Measurements from ENCODE around the gene ITGA2. TPM values are rescaled to one million over a fixed set of nuclear protein-coding genes. Genes with fewer than 3 reads are reported as not detected.

Gene ITGA2
- total RNA-seq: 16.4 and 17.5 TPM in 2 replicates

GRCh38 chr5:52989025-52989780 is at the start of gene ITGA2:
TSS of gene ITGA2 (plus strand) at chr5:52989352. CDS start at chr5:52989469, 117 bp downstream.

GRCh38 chr5:53109443-53110127 is 120.4 kb downstream of the ITGA2 start, which contains the start of gene MOCS2:
TSS of gene MOCS2 (minus strand) at chr5:53109757. CDS start at chr5:53107174, 2,583 bp downstream.

Other genes with a start within 250 kb of the ITGA2 start
- gene ITGA1, start 201.4 kb upstream of the ITGA2 start, total RNA-seq: 32.2 and 40.2 TPM in 2 replicates
- 40.8 and 45.7 TPM in 2 replicates for gene PELO, start 201.4 kb upstream of the ITGA2 start, total RNA-seq
- gene MOCS2, start 120.4 kb downstream of the ITGA2 start, total RNA-seq: 24.7 and 25.0 TPM in 2 replicates